Cerebellar nuclear complex (tissue), 1 donor: Measurements from ENCODE around the gene HMGB1.
A peak's percentile ranks its signal among the peaks of the same experiment; 100 is the strongest.
"Not testable (repeated sequence)": the region's sequence is repeated elsewhere in the genome, so short reads cannot be mapped to it uniquely, and the experiment has no call there.

Experiments
- DNase-seq, 2 experiments: peaks; one replicate each; lab custom pipeline; 2025; lab: John Stamatoyannopoulos, UW

HMGB1 gene

GRCh38 chr13:30466358-30466714 is 600 bp upstream of the HMGB1 start:
- DNase-seq: no peak

GRCh38 chr13:30465343-30465592 is 468 bp downstream of the HMGB1 start:
- DNase-seq: no peak

- DNase-seq: no peak
Observed at GRCh38 chr13:30464496-30465342, 1.0 kb downstream of the HMGB1 start.

DNA sequence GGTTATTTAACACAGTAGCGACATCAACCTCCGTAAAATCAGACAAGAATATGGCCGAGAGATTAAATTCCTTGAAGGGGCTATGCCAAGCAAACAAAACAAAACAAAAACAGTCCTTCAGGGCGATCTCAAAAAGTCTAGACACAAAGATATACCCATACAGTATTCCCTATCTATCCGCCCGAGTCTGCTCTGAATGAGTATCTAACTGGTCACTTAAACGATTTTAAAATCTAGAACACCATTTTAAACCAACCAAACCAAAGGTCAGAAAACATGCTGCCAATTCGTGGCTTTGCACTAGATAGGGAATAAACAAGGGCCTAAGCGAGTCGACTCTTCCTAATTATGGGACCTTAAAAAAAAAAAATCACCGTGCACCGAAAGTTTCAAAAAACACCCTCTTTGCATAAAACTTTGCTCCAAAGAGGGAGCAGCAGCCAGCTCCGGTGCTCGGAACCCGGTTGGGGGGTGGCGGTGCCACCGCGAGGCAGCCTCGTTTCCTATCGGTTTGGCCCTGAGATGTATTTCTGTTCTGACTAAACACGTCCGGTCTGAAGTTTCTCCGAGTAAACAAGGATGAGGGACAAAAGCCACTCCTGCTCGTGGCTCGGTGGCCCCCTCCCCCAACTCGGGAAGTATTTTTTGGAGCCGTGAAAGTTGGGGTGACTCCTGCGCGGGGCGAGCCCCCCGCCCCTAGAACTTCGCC is 1.8 kb downstream of the HMGB1 start:
- DNase-seq: no peak

DNA sequence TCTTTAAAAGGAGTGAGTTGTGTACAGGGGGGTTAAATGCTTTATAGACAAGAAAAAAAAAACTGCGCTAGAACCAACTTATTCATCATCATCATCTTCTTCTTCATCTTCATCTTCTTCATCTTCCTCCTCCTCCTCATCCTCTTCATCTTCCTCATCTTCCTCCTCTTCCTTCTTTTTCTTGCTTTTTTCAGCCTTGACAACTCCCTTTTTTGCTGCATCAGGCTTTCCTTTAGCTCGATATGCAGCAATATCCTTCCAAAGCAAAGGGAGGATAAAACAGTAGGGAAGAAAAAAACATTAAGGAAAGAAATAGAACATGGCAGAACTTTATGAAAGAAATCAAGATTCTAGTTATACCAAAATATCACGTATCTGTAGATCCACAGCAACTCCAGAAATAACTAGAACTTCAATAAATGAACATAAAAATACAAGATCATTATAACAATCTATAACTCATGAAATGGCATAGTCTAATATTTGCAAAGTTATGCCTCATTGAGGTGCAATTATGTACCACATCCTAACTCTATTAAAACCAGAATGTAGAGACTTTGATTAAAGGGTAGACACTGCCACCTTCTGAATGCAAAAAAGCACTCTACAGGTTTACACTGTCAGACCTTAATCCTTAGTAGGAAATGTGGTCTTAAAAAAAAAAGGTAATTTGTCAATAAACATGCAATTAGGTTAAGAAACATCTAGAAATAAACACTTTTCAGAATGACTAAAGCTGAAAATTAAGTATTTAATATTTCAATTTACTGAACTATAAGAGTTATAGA is 4.3 kb downstream of the HMGB1 start:
- DNase-seq: peak in 1 of 2 experiments; percentile 15

DNA sequence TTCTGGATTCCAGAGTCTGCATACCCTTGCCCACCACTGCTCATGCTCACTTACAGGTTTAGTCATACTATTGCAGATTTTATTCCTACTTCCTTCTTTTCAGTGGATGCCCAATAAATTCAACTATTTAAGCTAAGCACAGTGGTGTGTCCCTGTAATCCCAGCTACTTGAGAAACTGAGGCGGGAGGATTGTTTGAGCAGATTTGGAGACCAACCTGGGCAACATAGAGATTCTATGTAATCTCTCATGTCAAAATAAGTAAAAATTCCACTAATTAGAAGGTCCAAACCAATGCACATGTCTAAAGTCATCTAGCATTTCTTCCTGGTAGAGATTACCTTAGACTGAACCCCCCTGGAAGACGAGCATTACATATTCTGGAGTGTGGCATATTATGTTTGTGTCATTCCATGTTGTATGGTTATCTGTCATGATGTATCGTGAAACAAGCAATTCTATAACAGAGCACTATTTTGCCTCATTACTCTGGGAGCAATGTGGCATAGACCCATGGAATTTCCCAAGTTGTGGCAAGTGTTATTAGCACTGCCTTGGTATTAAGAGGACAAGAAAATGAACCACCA is 8.3 kb downstream of the HMGB1 start:
- no peak for DNase-seq

- DNase-seq: no peak
Observed at GRCh38 chr13:30456290-30456689, 9.4 kb downstream of the HMGB1 start.

DNA sequence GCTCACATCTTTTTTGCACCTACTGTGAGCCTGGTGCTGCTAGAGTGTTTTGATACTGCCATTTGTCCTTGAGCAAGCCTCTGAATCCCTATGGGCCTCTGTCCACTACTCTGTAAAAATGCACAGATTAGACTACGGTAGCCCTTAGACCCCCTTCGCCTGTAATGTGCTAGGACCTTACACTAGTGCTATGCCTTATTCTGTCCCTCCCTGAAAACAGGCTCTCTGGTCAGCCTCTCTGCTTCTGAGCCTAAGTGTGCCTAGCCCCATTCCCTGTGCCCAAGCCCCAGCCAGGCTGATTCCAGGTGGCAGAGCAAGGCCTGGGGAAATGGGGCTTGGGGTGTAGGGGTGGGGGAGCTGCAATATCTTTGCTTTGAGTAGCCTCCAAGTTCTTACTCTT is 10.7 kb downstream of the HMGB1 start:
- no peak for DNase-seq

- DNase-seq: no peak
Observed at GRCh38 chr13:30453727-30454126, 12.0 kb downstream of the HMGB1 start.

GRCh38 chr13:30451476-30451875 is 14.3 kb downstream of the HMGB1 start:
- DNase-seq: not testable (repeated sequence)

GRCh38 chr13:30450066-30450465 is 15.7 kb downstream of the HMGB1 start:
- no peak for DNase-seq

- no peak for DNase-seq
Observed at GRCh38 chr13:30448441-30448840, 17.3 kb downstream of the HMGB1 start.

- no peak for DNase-seq
Observed at GRCh38 chr13:30446126-30446500, 19.6 kb downstream of the HMGB1 start.

- DNase-seq: no peak
Observed at GRCh38 chr13:30443957-30444404, 21.8 kb downstream of the HMGB1 start.

- DNase-seq: not testable (repeated sequence)
Observed at GRCh38 chr13:30443491-30443890, 22.2 kb downstream of the HMGB1 start.

GRCh38 chr13:30442926-30443325 is 22.8 kb downstream of the HMGB1 start:
- no peak for DNase-seq

DNA sequence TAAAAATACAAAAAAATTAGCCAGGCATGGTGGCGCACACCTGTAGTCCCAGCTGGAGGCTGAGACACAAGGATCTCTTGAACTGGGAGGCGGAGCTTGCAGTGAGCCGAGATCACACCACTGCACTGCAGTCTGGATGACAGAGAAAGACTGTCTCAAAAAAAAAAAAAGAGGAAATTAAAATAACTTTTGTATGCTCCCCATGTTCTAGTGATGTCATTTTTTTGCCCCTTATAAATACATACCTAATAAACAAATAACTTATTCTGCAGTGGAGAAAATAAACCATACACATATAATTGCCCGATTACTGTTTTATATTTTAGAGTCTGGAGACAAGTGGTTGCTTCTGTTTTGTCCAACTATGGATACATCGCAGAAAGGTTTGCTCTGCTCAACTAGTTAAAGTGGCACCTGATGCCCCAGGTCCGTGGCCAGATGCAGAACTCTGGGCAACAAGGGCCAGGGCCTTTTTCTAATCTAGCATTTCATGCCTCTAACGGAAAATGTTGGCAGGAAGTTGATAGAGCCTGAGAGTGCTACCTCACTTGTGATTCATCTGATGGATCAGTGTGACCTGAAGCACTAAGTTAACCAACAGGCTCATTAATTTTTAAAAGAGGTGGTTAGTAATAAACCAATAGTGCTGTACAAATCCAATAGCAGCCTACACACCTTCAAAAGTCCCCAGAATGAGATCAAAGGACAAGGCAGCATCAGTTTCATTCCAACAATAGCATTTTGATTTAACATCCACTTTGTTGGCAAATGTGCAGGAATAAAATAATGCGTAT is 24.6 kb downstream of the HMGB1 start:
- no peak for DNase-seq

DNA sequence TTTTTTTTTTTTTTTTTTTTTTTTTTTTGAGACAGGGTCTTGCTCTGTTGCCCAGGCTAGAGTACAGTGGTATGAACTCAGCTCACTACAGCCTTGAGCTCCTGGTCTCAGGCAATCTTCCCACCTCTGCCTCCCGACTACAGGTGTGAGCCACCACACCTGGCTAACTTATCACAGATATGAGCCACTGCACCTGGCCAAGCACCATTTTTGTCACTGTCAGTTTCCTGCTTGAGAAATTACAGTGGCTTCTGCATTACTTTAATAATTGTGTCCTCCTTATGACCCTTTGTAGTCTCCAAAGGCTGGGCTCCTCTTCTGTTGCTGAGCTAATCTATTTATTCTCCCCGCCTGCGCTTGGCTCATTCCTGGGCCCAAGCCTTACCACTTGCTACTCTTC is 27.4 kb downstream of the HMGB1 start:
- DNase-seq: no peak

GRCh38 chr13:30437177-30437576 is 28.6 kb downstream of the HMGB1 start:
- DNase-seq: no peak

GRCh38 chr13:30435911-30436451 is 29.8 kb downstream of the HMGB1 start:
- no peak for DNase-seq

DNA sequence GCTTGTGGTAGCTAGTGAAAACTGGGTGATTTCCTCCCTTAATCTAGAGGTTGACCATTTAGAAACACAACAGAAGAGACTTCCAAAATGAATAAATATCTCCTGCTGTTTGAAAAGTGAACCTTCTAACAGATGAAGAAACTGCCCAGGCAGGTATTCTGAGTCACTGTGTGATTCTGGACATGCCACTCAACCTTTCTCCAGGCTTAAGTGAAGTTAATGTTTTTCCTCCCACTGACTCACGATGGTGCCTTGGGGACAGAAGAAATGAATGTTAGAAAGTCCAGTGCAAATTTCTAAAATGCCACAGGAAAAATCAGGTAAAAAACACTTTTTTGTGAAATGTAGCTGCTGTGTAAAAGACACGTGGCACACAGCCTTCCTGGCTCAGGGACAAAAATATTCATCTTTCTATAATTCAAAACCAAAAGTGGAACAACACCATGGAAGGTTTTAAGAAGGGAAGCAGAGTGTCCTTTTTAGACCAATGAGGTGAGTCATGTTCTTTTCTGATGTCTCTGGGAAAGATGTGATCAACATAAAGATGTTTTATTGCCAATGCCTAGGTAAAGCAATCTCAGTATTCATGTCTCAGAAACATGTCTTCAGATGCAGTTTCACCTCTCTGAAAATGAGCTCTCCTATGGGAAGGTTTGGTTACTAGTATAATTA is 34.3 kb downstream of the HMGB1 start:
- no peak for DNase-seq
